ENCODE results near the gene ZNF432.

ZNF432 gene

DNA sequence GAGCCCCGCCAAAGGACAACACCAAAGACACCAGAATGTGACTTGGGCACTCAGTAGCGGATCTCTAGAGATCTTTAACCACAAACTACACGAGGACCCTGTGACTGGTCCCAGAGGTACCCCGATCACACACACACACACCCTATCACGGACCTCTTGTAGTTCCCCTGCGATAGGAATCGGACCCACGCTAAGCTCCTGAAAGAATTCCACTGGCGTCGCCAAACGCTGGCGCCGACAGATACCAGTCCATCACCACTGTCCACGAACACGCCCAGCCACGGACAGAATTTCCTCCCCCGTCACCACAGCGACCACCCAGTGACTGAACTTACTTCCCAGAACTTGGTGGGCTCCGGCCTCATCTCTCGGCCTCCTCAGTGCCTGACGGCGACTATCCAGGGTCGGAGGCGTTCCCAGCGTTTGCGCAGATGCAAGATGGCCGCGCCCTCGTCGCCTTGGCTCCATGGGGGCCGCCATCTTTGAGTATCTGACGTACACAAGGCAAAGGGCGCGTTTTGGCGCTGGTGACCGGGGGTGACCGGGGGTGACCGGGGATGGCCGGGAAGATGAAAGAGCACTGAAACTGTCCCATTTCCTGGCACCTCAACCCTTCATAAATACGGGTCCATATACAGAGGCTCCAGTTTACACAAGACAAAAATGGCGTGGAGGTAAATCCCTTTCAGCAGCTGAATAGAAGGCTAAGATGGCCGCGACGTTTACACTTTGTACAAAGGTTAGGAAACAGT is 40.7 kb downstream of the ZNF432 start, which contains the start of gene ZNF615:
ZNF615 (minus strand) TSS at position 406 of the 752 bp plus-strand sequence. CDS start 4,500 bp downstream, outside the sequence.
- DNase-seq (ENCODE audit: low spot score) = peak; percentile 82

DNA sequence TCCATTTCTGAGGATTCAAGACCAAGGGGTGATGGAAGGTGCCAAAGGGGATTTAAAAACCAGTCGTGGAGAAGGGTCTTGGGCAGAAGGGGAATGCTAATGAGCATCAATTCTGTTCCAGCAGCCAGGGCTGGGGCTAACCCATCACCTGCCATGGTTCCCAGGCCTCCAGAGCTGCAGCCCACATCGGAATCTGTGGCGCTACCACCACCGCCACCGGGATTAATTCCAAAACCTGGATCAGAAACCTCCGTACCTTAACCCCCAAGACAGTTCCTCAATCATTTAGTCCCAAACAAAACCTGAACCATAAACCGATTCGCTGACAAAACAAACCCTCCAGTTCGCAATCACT is 41.2 kb downstream of the ZNF432 start:
- DNase-seq (ENCODE audit: low spot score) = no peak

DNA sequence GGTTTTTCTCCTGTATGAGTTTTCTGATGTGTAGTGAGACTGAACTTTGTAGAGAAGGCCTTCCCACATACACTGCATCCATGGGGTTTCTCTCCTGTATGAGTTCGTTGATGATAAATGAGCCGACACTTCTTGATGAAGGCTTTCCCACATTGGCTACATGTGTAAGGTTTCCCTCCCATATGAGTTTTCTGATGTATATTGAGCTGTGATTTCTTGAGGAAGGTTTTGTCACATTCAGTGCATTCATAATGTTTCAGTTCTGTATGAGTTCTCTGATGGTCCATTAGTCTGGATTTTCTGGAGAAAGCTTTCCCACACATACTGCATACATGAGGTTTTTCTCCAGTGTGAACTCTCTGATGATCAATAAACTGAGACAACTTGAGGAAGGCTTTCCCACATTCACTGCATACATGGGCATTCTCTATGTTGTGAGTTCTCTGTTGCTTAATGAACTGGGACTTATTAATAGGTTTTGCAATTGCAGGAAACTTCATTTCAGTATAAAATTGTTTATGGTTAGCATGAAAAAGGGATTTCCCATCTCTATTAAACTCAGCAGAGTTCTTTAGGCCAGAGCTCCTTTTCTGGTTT is 54.5 kb downstream of the ZNF432 start:
- no peak for DNase-seq (ENCODE audit: low spot score)

DNA sequence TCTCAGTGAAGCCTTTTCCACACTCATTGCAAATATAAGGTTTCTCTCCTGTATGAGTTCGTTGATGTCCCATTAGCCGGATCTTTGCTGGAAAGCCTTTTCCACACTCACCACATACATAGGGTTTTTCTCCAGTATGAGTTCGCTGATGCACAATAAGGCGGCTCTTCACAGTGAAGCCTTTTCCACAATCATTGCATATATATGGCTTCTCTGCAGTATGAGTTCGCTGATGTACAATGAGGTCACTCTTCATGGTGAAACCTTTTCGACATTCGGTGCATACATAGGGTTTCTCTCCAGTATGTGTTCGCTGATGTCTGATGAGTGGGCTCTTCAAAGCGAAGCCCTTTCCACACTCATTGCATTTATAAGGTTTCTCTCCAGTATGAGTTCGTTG is 55.2 kb downstream of the ZNF432 start:
- no peak for DNase-seq (ENCODE audit: low spot score)

DNA sequence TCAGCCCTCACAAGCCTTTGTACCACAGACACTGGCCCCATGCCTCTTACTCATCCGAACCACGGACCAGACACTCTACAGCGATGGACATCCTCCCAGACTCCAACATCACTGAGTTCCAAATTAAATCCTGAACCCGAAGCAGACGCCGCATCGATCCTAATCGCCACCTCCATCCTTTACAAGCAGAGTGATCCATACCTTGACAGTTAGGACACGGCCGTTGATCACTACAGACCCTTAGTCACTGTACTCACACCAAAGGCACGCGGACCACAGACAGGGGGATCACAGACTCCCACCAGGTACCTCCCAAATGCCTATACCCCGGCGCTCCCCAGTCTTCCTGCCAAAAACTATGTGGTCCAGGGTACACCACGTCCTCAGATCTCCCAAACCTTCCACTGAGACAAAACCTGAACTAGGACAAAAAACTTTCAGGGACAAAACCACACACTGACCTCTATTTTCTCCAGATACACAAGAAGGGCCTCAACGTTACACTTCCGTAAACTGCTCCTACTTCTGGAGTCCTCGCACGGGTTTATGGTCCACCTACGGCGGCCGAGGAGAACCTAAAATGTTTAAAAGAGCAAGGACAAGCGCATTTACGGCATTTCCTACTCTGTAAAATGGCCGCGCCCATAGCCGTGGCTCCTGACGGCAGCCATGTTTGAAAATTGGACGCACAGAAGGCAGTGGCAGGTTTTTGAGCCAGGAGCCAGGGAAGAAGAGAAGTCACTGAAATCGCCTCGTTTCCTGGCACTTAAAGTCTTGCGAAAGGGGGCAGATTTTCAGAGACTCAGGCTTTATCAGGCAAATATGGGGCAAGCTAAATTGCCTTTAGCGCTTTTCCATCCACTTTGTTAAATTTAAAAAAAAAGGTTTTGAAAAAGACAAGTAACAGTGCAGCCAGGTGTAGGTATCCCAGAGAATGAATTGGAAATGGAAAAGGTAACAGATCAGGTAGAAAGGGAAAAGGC is 62.0 kb downstream of the ZNF432 start, which contains the start of gene ZNF350:
ZNF350 (minus strand) TSS at position 532 of the 983 bp plus-strand sequence. CDS start 12,480 bp downstream, outside the sequence.
- DNase-seq (ENCODE audit: low spot score) = peak; percentile 75

DNA sequence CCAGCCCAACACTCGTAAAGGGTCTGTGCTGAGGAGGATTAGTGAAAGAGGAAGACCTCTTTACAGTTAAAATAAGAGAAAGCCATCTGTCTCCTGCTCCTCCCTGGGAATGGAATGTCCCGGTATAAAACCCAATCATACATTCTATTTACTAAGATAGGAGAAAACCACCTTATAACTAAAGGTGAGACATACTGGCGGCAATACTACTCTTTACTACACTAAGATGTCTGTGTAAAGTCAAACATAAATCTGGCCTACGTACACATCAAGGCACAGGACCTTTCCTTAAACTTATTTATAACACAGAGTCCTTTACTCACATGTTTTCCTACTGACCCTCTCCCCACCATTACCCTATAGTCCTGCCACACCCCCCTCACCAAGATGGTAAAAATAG is 65.3 kb downstream of the ZNF432 start:
- DNase-seq (ENCODE audit: low spot score) = no peak
